PFSK-1 (cell line): ENCODE data around the gene YPEL1.

Experiments
- POLR2AphosphoS5 ChIP-seq: IDR thresholded peaks from 2 replicates; pipeline ENCODE4 v1.6.1; 2012; ENCODE audit warnings: low read depth, mild to moderate bottlenecking, control low read depth, low read length, moderate library complexity
- TAF1 ChIP-seq: IDR thresholded peaks from 2 replicates; pipeline ENCODE4 v1.6.1; 2012; ENCODE audit warnings: low read length, control low read depth, borderline replicate concordance; ENCODE audit not compliant: insufficient read depth

GRCh38 chr22:21659864-21660525, 75.6 kb downstream of the YPEL1 start:
- TF ChIP-seq TAF1 (no peak), POLR2AphosphoS5 (no peak)
